H9 (cell line): ENCODE results near the gene PLEKHN1. TPM values are rescaled to one million over a fixed set of nuclear protein-coding genes. Genes with fewer than 3 reads are reported as not detected.

Experiments used
- DNase-seq: peaks from one replicate; pipeline ENCODE4 v3.0.0-alpha.2; 2017
- H2AFZ ChIP-seq: one replicate; pipeline ENCODE4 v1.6.1; 2013; ENCODE audit warnings: mild to moderate bottlenecking, low read length, control low read depth, moderate library complexity
- H2AK5ac ChIP-seq: 2 replicates; pipeline ENCODE4 v1.6.1; 2013; ENCODE audit warnings: low read length, control low read depth, mixed read lengths; ENCODE audit not compliant: insufficient read length
- H2BK120ac ChIP-seq: one replicate; pipeline ENCODE4 v1.6.1; 2013; ENCODE audit warnings: low read depth, mild to moderate bottlenecking, low read length, control low read depth, inconsistent platforms; ENCODE audit not compliant: poor library complexity, severe bottlenecking
- H2BK12ac ChIP-seq: 2 replicates; pipeline ENCODE4 v1.6.1; 2013; ENCODE audit warnings: low read length, control low read depth, mixed read lengths, low read depth; ENCODE audit not compliant: insufficient read length
- H2BK15ac ChIP-seq: 2 replicates; pipeline ENCODE4 v1.6.1; 2013; ENCODE audit warnings: low read depth, low read length, control low read depth
- H2BK20ac ChIP-seq: one replicate; pipeline ENCODE4 v1.6.1; 2013; ENCODE audit warnings: low read depth, mild to moderate bottlenecking, low read length, control low read depth, inconsistent platforms; ENCODE audit not compliant: poor library complexity, severe bottlenecking
- H2BK5ac ChIP-seq: 2 replicates; pipeline ENCODE4 v1.6.1; 2013; ENCODE audit warnings: low read length, control low read depth, mixed read lengths; ENCODE audit not compliant: insufficient read length
- H3K14ac ChIP-seq: 2 replicates; pipeline ENCODE4 v1.6.1; 2013; ENCODE audit warnings: low read length, control low read depth; ENCODE audit not compliant: insufficient read depth
- H3K18ac ChIP-seq: 2 replicates; pipeline ENCODE4 v1.6.1; 2013; ENCODE audit warnings: low read depth, mild to moderate bottlenecking, mixed read lengths, low read length, control low read depth; ENCODE audit not compliant: insufficient read length
- H3K23ac ChIP-seq: 2 replicates; pipeline ENCODE4 v1.6.1; 2013; ENCODE audit warnings: low read length, control low read depth, mixed read lengths, low read depth; ENCODE audit not compliant: insufficient read length
- H3K23me2 ChIP-seq: 2 replicates; pipeline ENCODE4 v1.6.1; 2013; ENCODE audit warnings: low read depth, mild to moderate bottlenecking, mixed read lengths, low read length, control low read depth; ENCODE audit not compliant: insufficient read length, poor library complexity, severe bottlenecking
- H3K27ac ChIP-seq: 2 replicates; pipeline ENCODE4 v1.5.1; 2013; ENCODE audit warnings: low read length, control low read depth, mixed read lengths, low read depth; ENCODE audit not compliant: insufficient read length
- H3K27me3 ChIP-seq: 2 replicates; pipeline ENCODE4 v1.6.1; 2013; ENCODE audit warnings: low read length, control low read depth, inconsistent platforms; ENCODE audit not compliant: insufficient read depth
- H3K4ac ChIP-seq: 2 replicates; pipeline ENCODE4 v1.6.1; 2013; ENCODE audit warnings: low read depth, mild to moderate bottlenecking, control low read depth, inconsistent platforms, low read length, moderate library complexity
- H3K4me1 ChIP-seq: 2 replicates; pipeline ENCODE4 v1.6.1; 2013; ENCODE audit warnings: low read length, control low read depth, inconsistent platforms; ENCODE audit not compliant: insufficient read depth
- H3K4me2 ChIP-seq: 2 replicates; pipeline ENCODE4 v1.6.1; 2013; ENCODE audit warnings: low read length, control low read depth, mixed read lengths; ENCODE audit not compliant: insufficient read length, insufficient read depth
- H3K56ac ChIP-seq: 2 replicates; pipeline ENCODE4 v1.6.1; 2013; ENCODE audit warnings: low read depth, mild to moderate bottlenecking, mixed read lengths, low read length, control low read depth; ENCODE audit not compliant: insufficient read length
- H3K79me1 ChIP-seq: 2 replicates; pipeline ENCODE4 v1.6.1; 2013; ENCODE audit warnings: low read depth, mild to moderate bottlenecking, moderate library complexity, low read length, control low read depth, inconsistent platforms; ENCODE audit not compliant: insufficient read depth, poor library complexity, severe bottlenecking
- H3K79me2 ChIP-seq: 2 replicates; pipeline ENCODE4 v1.6.1; 2013; ENCODE audit warnings: low read length, control low read depth, inconsistent platforms; ENCODE audit not compliant: insufficient read depth
- H3K9ac ChIP-seq: 2 replicates; pipeline ENCODE4 v1.6.1; 2013; ENCODE audit warnings: low read length, control low read depth, mixed read lengths; ENCODE audit not compliant: insufficient read length; ENCODE audit errors: extremely low read depth
- H3K9me3 ChIP-seq: one replicate; pipeline ENCODE4 v1.6.1; 2013; ENCODE audit warnings: low read depth, low read length, inconsistent platforms; ENCODE audit not compliant: control insufficient read depth
- H3T11ph ChIP-seq: one replicate; pipeline ENCODE4 v1.6.1; 2013; ENCODE audit warnings: mild to moderate bottlenecking, low read length, control low read depth, inconsistent platforms
- H4K20me1 ChIP-seq: one replicate; pipeline ENCODE4 v1.6.1; 2013; ENCODE audit not compliant: control insufficient read depth, insufficient read length, insufficient read depth
- H4K5ac ChIP-seq: 2 replicates; pipeline ENCODE4 v1.6.1; 2013; ENCODE audit warnings: low read depth, mild to moderate bottlenecking, mixed read lengths, low read length, control low read depth; ENCODE audit not compliant: insufficient read length
- H4K8ac ChIP-seq: replicated peaks from 2 replicates; pipeline ENCODE4 v1.6.1; 2013; ENCODE audit warnings: low read length, control low read depth, mixed read lengths, low read depth; ENCODE audit not compliant: insufficient read length
- H4K91ac ChIP-seq: 2 replicates; pipeline ENCODE4 v1.6.1; 2013; ENCODE audit warnings: low read depth, mild to moderate bottlenecking, moderate library complexity, mixed read lengths, low read length, control low read depth; ENCODE audit not compliant: insufficient read length
- H3K27ac Mint-ChIP-seq, 3 experiments: 2 replicates in 2 of 3; 3 replicates in 1 of 3; pipeline ENCODE4 v1.8.0; 2020 to 2021; ENCODE audit warnings: mixed read lengths in 3 of 3, mild to moderate bottlenecking in 1 of 3, moderate library complexity in 1 of 3
- H3K27me3 Mint-ChIP-seq: 2 replicates; pipeline ENCODE4 v1.8.0; 2021; ENCODE audit warnings: low read depth, mild to moderate bottlenecking, moderate library complexity, mixed read lengths
- H3K36me3 Mint-ChIP-seq, 3 experiments: 2 replicates in 2 of 3; 3 replicates in 1 of 3; pipeline ENCODE4 v1.8.0; 2020 to 2021; ENCODE audit warnings: low read depth in 3 of 3, mixed read lengths in 3 of 3; ENCODE audit not compliant: insufficient read depth in 1 of 3
- H3K4me1 Mint-ChIP-seq, 2 experiments: 2 replicates each; pipeline ENCODE4 v1.8.0; 2020; ENCODE audit warnings: mixed read lengths in 2 of 2
- H3K4me3 Mint-ChIP-seq, 2 experiments: 2 replicates in 1 of 2; 3 replicates in 1 of 2; pipeline ENCODE4 v1.8.0; 2020 to 2021; ENCODE audit warnings: mild to moderate bottlenecking in 2 of 2, mixed read lengths in 2 of 2, moderate library complexity in 1 of 2
- H3K9me3 Mint-ChIP-seq, 2 experiments: 2 replicates in 1 of 2; 3 replicates in 1 of 2; pipeline ENCODE4 v1.8.0; 2020; ENCODE audit warnings: mild to moderate bottlenecking in 2 of 2, mixed read lengths in 2 of 2, moderate library complexity in 1 of 2
- CTCF ChIP-seq: fragments of 200-600 bp; sonication (generic); conservative IDR thresholded peaks from 3 replicates; pipeline ENCODE4 v1.8.0; 2021; ENCODE audit warnings: antibody characterized with exemption, mild to moderate bottlenecking
- WGBS: extraction: QIAGEN DNeasy Blood & Tissue Kit; methylation state at CpG from one replicate; pipeline ENCODE4 v1.1.7; 2013; ENCODE audit warnings: missing lambda C conversion rate, low lambda C conversion rate, mixed read lengths; ENCODE audit not compliant: insufficient read length; ENCODE audit errors: extremely low coverage; 5-methylcytosine and 5-hydroxymethylcytosine counted together
- total RNA-seq: library from RNA; stranded (reverse); gene quantifications from 2 replicates; pipeline ENCODE4 v1.2.1, GENCODE V29; 2021

Gene PLEKHN1
- total RNA-seq, 1 experiment from 2014 or later = 3.0 TPM

DNA sequence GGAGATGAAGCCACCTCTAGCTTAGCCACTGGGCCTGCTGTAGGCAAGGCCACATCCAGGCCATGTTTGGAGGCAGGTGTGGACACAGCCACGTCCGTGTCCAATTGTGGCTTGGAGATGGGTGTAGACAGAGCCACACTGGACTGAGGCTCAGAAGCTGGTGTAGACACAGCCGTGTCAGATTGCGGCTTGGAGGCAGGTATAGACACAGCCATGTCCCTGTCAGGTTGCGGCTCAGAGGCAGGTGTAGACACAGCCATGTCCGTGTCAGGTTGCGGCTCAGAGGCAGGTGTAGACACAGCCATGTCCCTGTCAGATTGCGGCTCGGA, 13.4 kb downstream of the PLEKHN1 start:
- no peak overlapping the region for H2BK20ac ChIP-seq
- H3K27me3 ChIP-seq = peaks cover 2% of the 10 kb centered on the region; the same call in 1 of the 2 replicates
- no peak overlapping the region for H4K5ac ChIP-seq
- H3K56ac ChIP-seq = no peak overlapping the region
- no CpG with 5 or more reads among the region's 9 CpGs for WGBS
- H3K18ac ChIP-seq = no peak overlapping the region
- H3K9me3 ChIP-seq = no peaks in the 10 kb centered on the region
- Mint-ChIP-seq H3K4me3 (no peak overlapping the region), H3K27ac (no peak overlapping the region), H3K36me3 (peaks cover 0 to 6% (median 4%) of the 10 kb centered on the region in 3 experiments; a peak in 4 of 7 replicates), H3K4me1 (peaks cover 5 to 9% of the 10 kb centered on the region in 2 experiments; a peak in 3 of 4 replicates), H3K9me3 (peaks cover 4 to 6% of the 10 kb centered on the region in 2 experiments), H3K27me3 (peaks cover 65% of the 10 kb centered on the region)
- no peak overlapping the region for H2BK12ac ChIP-seq
- no peak overlapping the region for H3K27ac ChIP-seq
- TF ChIP-seq CTCF = no peak
- no peak overlapping the region for H3K14ac ChIP-seq
- H3K4me1 ChIP-seq = no peaks in the 10 kb centered on the region
- H2AFZ ChIP-seq = no peak overlapping the region
- H4K91ac ChIP-seq = no peak overlapping the region
- no peak for DNase-seq
- no peaks in the 10 kb centered on the region for H3K79me2 ChIP-seq
- H3T11ph ChIP-seq = no peak overlapping the region
- H3K79me1 ChIP-seq = no peaks in the 10 kb centered on the region
- no peak overlapping the region for H2BK5ac ChIP-seq
- H3K4ac ChIP-seq = no peak overlapping the region
- H3K23ac ChIP-seq = no peak overlapping the region
- no peak overlapping the region for H2BK120ac ChIP-seq
- H4K8ac ChIP-seq = no peak overlapping the region
- H3K9ac ChIP-seq = no peak overlapping the region
- H2BK15ac ChIP-seq = no peak overlapping the region
- no peak overlapping the region for H3K4me2 ChIP-seq
- H2AK5ac ChIP-seq = no peak overlapping the region
- H3K23me2 ChIP-seq = no peaks in the 10 kb centered on the region
- no peaks in the 10 kb centered on the region for H4K20me1 ChIP-seq
